Left renal cortex interstitium (tissue), 4 donors: ENCODE data around the gene FADS2. TPM values are rescaled to one million over a fixed set of nuclear protein-coding genes. Genes with fewer than 3 reads are reported as not detected.

Experiments
- DNase-seq, 4 donors: peaks; one replicate each; pipeline ENCODE4 v3.0.0-alpha.2; 2013; ENCODE audit warnings: low read depth in 4 of 4, low spot score in 2 of 4, missing footprints in 1 of 4
- polyA plus RNA-seq, 4 donors: library from polyadenylated mRNA; unstranded; fragments of 120-200 nt; gene quantifications; one replicate each; pipeline ENCODE4 v1.2.1, GENCODE V29; 2013; ENCODE audit not compliant: insufficient read length in 4 of 4

FADS2 gene
- polyA plus RNA-seq, 4 donors, result 82.9 to 117 (median 98.9) TPM

DNA sequence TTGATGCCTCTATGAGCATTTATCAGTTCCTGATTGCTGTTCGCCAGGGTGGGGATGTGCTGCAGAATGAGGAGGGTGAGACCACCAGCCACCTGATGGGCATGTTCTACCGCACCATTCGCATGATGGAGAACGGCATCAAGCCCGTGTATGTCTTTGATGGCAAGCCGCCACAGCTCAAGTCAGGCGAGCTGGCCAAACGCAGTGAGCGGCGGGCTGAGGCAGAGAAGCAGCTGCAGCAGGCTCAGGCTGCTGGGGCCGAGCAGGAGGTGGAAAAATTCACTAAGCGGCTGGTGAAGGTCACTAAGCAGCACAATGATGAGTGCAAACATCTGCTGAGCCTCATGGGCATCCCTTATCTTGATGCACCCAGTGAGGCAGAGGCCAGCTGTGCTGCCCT lies 32.6 kb upstream of the FADS2 start:
- DNase-seq, result no peak

DNA sequence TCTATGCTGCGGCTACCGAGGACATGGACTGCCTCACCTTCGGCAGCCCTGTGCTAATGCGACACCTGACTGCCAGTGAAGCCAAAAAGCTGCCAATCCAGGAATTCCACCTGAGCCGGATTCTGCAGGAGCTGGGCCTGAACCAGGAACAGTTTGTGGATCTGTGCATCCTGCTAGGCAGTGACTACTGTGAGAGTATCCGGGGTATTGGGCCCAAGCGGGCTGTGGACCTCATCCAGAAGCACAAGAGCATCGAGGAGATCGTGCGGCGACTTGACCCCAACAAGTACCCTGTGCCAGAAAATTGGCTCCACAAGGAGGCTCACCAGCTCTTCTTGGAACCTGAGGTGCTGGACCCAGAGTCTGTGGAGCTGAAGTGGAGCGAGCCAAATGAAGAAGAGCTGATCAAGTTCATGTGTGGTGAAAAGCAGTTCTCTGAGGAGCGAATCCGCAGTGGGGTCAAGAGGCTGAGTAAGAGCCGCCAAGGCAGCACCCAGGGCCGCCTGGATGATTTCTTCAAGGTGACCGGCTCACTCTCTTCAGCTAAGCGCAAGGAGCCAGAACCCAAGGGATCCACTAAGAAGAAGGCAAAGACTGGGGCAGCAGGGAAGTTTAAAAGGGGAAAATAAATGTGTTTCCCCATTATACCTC lies 32.1 kb upstream of the FADS2 start:
- DNase-seq, result no peak

DNA sequence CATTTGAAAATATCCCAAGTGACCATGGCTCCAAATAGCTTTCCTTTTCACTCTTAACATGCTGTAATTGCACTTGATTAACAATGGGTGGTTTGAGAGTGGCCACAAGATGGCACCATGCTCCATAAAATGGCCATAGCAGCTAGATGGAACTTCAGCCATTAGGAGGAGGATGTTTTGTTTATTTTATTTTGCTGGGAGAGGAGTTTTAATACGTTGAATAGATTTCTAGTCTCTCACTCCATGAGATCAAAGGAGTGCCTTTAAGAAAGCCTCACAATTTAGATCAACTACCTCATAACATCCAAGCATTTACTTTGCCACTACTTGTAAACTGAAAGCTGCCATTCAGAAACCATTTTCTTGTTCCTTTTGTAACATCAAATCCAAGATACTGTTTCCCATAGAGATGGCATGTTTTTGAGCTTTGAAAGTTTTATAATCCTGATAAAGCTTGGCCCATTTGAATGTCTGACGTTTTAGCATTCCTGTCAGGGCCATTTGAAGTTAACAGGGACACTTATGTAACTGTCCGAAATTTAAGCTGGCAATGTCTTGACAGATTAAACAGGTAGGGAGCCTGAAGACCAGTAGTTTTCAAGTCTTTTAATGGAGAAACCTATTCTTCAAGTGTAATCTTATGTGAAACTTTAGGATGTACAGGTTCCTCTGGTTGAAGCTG lies 30.7 kb upstream of the FADS2 start:
- DNase-seq, result peak in 1 of 4 donors; percentile 84

DNA sequence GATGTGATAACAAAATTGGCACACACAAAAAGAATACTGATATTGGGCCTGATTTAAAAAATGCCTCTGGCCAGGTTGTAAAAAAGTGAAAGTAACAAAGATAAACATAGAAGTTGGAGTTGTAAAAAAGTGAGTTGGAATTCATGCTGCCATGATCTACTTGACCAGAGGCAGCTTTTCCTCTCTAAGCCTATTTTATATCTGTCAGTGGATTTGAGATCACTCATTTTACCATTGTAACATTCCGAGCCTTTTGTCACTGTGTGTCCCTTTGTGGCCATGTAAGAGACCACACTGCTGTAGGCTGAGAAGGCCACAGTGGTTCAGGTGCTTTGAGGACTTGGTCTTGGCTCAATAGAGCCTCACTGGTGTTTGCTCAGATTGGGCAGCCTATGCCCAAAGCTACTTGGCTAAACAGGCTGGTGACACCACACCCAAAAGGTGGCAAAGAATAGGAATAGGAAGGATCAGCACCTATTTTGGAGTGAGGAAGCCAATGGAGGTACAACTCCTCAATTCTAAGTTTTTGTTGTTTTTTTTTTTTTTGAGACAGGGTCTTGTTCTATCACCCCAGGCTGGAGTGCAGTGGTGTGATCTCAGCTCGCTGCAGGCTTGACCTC lies 28.3 kb upstream of the FADS2 start:
- DNase-seq, result no peak

DNA sequence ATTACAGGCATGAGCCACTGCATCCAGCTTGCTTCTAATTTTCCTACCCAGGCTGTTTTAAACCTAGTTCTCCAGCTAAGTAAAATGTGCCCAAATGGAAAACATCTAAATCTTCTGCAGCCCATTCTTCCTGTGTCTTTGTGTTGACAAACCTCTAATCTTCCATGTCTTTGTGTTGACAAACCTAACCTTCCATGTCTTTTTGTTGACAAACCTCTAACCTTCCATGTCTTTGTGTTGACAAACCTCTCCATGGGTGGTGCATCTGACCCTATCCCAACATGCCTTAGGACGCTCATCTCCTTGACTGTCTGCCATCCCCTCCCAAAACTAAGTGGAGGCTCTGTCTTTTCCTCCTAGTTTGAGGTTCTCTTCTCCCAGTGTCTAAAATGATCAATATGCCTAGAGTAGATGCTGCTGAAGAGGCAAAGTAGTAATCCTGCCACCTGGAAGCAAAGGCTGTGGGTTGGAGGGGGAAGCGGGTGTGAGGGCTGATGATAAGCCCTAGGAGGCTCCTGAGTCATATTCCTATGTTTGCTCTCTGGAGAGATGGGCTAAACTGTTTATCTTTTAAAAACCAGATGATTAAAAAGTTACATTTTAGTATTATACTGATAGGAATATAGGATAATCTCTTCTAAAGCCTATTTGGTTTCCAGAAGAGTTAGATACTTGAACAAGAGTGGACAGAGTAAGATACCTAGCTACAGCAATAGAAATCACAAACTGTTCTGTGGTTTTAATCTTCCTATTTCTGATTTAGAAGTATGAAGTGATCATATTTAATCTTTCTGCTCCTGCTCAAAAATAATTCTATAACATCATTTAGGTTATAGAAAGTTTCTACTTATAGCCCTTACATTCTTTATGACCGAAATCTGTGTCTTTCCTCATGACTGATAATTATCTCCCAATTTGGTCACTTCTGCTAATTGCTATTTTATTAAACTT lies 27.5 kb upstream of the FADS2 start:
- no peak for DNase-seq

DNA sequence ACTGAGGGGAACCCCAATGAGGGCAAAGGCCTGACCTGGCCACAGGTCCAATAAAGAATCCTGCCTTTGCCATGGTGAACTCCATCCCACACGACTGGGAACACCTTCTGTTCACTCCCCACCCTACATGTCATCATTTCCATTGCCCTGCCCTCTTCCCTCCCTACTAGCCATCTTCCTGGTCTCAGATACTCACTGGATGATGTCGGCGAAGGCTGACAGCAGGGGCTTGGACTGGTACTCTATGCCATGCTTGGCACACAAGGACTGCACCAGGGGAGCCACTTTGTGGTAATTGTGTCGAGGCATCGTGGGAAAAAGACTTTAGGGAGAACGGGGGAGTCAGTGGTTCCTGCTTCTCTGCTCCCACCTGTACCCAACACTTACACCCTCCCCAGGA lies 25.5 kb upstream of the FADS2 start:
- DNase-seq, result no peak

DNA sequence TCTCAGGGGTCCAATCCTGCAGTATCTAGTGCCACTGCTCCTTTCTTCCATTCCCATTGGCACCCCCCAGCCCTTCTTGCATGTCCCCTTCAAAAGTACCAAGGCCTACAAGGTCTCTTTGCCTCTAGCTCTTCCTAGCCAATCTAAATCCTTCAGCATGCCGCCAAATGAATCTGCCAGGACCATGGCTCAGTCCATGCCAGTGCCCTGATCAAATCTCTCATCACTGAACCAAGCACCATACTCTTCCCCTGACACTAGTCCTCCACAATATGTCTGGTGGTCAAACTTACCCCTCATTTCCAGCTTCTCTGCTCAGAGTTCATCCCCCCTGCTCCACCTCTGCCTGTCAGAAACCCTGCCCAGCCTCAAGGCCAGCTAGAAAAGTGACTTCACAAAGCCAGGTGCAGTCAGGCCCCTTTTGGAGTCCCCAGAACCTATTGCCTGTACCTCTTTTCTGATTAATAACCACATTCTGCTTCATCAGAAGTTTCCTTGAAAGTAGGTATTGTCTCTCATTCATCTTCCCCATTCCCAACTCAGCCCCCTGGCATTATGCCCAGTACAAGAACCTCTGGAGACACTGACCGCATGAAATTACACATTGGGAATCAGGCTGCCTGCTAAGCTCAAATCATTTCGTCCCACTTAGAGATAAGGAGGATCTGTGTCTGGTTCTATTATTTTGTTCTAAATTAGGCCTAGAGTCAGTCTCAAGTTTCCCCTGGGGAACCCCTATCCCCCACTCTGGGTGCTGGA lies 24.0 kb upstream of the FADS2 start:
- no peak for DNase-seq

DNA sequence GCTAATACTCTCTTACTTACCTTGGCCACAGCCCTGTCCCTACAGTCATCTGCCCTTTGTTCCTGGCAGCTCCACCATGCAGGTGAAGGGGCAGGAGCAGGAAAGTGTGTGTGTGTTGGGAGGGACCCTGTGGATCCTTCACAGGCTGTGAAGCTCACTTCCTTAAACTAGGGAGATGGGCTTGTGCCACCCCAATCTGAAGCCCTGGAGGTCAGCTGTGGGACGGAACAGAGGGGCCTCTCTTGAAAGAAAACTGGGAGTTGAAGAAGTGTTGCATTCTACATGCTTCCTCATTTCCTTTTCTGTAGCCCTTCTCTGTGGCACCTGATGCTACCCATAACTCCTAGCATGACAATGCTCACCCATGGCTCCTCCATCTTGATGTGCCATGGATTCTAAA lies 23.0 kb upstream of the FADS2 start:
- DNase-seq, result no peak

DNA sequence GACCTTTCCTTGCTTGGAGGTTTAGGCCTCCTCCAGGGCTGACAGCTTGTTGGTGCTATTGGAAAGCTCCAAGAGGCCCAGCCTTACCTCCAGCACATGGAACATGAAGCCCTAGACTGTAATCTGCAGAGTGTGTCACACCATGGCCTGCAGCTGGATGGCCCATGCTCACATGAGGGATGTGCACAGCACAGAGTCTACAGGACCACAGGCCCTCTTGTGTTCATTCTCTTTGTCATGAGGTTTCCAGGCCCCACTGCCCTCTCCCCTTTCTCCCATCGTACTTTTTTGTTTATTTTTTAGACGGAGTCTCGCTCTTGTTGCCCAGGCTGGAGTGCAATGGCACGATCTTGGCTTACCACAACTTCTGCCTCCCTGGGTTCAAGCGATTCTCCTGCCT lies 21.3 kb upstream of the FADS2 start:
- no peak for DNase-seq

DNA sequence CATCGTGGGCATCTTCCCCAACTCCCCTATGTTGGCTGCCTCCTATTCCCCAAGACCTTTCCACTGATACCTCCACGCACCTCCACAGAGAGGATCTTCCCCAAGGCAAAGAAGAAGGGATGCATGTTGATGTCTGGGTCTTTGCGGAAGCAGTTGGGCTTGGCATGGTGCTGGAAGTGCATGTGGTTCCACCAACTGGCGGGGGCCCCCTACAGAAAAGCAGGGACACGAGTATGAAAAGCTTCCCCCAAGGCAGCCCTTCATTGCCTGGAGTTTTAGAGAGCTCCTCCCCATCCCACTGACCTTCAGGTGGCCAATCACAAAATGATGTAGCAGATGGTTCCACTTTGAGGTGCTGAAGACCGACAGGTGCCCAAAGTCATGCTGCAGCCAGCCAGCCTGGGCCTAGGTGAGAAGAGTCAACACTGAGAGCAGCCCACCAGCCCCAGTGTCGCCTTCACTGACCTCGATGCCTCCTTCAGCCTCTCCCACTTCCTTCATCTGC lies 17.4 kb upstream of the FADS2 start:
- DNase-seq, result no peak

DNA sequence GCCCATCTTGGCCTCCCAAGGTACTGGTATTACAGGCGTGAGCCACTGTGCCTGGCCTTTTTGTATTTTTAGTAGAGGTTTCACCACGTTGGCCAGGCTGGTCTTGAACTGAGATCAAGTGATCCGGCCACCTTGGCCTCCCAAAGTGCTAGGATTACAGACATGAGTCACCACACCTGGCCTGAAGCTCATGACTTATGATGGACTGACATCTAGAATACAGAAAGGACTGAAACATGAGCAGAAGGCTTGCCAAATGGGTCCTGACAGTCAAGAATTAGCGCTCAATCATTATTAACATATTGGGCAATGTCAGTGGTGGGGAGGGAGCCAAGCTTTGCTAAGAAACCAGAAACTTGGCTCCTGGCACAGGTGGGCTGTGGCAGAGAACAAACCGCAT lies 16.3 kb upstream of the FADS2 start:
- DNase-seq, result no peak

DNA sequence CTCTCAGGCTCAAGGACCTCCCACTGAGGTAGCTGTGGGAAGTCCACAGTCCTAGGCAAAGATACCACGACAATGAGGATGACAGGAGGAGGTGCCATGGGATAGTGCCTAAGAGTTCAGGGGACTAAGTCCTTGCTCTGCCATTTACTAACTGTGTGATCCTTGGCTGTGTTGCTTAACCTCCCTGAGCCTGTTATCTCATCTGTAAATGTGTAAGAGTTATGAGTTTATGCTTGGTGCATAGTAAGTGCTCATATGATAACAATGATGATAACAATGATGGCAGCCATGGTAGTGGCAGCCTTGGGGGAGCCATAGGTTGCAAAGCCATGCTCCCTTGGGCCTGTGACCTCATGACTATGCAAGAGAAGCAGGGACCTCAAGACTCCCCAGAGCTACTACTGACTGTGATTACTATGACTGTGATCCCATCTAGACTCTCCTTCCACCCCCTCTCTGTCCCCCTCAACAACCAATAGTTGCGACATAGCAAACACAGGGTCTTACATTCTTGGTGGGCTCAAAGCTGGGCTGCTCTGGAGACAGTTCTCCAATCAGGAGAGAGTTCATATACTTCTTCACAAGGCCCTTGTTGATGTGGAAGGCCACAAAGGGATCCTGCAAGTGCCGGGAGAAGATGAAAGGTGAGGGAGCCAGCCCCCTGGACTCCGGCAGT lies 15.2 kb upstream of the FADS2 start:
- no peak for DNase-seq

DNA sequence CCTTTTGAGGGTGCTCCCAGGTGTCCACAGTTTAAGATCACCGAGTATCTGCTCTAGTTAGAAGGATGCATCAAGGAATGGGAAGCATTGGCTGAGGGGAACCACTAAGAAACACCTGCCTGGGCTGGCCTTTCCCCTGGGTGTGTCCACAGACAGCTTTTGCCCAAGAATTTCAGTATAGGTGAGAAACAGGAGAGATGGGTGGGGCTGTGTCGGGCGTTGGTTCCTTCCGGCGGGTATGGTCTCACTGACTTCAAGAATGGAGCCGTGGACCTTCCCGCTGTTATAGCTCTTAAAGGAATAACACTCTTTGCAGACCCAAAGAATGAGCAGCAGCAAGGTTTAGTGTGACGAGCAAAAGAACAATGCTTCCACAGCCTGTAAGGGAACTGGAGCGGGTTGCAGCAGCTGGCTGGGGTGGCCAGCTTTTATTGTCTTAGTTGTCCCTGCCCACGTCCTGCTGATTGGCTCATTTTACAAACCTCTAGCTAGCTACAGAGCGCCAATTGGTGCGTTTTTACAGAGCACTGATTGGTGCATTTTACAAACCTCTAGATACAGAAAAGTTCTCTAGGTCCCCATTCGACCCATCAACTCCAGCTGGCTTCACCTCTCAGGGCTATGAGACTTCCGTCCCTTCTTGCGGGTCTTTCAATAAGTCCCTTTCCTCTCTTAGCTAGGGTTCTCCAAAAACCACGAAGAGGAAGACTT lies 13.7 kb upstream of the FADS2 start:
- no peak for DNase-seq

DNA sequence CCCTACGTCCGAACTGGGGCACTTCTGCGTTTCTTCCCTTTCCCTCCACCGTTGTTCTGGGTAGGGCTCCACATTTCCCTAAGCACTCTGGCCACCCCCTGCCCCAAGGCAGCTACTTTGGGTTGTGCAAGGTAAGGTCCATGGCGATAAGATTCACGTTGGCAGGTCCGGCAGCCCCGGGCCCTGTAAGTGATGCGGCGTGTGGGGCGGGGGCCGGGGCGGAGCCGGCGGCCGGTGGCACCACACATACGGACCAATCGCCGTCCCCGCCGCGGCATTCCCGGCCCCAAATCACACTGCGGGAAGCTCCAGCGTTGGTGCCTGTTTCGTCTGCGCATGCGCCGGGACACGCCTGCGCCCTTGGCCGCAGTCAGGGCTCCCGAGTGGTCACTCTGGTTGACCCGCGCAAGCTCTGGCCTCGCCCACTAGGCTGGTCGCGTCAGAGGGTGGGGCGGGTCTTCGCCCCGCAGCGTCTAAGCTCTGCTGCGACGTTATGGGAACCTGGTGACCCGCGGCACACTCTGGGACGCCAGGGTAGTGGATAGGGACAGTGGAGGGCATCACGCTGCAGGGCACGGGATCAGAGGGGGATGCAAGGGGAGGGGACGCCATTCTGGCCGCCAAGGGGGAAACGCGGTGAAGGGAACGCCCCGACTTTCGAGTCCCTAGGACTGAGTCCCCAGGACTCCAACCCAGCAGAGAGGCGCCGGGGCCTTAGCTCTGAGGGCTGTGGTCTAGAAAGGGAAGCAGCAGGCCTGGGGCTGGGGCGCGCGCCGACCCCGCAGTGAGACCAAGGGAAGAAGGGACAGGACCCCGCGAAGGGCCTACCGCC lies 12.9 kb upstream of the FADS2 start:
- DNase-seq, result peak in 2 of 4 donors; percentile 87 to 88

DNA sequence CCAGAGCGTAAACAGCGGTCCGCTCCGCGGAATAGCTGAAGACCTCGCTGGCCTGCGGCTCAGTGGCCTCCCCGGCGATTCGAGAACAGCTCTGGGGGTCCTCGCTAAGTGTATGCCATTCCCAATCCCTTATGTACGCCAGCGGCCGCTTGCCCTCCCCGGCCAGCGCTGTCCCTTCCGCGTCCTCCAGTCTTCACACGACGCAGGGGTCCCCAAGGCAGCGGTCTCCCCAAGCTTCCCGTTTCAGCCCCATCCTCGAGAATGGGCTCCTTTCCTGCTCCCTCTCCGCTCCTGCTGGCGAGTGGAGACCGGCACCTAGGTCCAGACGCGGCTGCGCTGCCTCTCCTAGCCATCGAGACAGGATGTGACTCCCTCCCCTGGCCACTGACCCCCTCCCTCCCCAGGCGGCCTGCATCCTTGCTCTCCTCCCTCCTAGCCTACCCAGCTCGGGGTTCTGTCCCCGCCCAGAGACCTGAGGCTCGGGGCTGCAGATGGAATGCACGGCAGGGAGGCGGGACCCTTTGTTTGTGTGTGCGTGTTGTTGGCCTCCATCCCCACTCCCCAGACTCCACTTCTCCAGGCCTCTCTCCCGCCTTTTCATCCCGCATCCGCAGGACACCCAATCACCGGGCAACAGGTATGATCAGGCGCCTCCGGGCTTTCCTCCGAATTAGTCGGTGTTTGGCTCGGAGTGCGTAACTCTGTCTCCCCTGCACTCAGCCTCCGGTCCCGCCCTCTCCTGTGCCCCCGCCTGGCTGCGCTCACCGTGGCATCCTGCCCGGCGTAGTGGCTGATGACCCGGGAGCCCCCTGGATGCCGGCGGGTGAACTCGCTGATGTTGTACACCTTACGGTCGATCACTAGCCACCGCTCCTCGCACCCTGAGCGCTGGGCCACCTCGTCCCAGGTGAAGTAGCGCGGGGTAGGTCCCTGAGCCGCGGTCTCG lies 12.0 kb upstream of the FADS2 start:
- peak in 2 of 4 donors; percentile 54 to 58 for DNase-seq

DNA sequence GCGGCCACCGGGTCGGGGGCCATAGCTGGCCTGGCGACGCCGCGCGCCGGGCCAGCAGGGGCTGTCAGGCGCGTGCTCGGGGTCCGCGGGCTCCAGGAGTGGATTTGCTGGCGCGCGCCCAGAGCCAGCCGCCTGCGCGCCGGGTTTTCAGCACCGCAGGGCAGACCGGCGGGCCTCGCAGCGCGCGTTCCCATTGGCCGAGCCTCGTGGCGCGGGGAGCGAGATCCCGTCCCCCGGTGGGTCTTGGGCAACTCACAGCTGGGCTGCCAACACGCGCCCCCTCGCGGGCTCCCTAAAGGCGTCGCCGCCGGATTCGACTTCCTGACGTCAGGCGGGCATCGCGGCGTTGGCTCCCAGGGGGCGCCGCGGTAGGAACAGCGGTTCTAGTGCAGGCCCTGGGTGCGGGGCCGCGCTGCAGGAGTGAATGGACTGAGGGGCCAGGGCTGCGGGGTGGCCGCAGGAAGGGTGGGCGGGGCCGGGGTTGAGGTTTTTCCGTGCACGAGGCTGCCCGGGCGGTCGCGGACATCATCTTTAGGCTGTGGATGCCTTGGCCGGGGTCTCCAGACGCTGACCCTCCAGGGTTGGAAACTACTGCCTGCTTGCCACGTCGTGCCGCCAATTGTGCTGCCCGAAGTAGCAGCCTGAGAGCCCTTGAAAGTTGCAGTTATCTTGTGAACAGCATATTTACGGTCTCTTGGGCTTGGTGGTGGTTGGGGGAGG lies 11.2 kb upstream of the FADS2 start, which contains the start of gene FADS1:
Gene FADS1, minus strand, starts transcription at position 268 of the 720 bp plus-strand sequence. Its CDS starts 74 bp downstream, at position 194.
- DNase-seq, result peak in 2 of 4 donors; percentile 84 to 87
